GM13976 (cell line): ENCODE data around the gene GNL3.

Source experiments
- DNase-seq: peaks from one replicate; pipeline ENCODE4 v3.0.0; 2012; ENCODE audit warnings: low spot score
- in situ Hi-C: fragments of 300-500 bp; cut with MboI; formaldehyde crosslinking; loops from one replicate; pipeline ENCODE4 v1.12.0; 2022; ENCODE audit warnings: low sequenced_read_pairs, mixed read lengths, inconsistent platforms; ENCODE audit not compliant: unreplicated experiment
- TF ChIP-seq, protein P1 (sequence below): IDR thresholded peaks from 2 replicates; pipeline ENCODE4 v1.5.1; 2012; ENCODE audit warnings: borderline replicate concordance, mild to moderate bottlenecking; ENCODE audit not compliant: insufficient read depth; ENCODE audit errors: extremely low read depth, missing control alignments, control extremely low read depth

GNL3 gene

DNA sequence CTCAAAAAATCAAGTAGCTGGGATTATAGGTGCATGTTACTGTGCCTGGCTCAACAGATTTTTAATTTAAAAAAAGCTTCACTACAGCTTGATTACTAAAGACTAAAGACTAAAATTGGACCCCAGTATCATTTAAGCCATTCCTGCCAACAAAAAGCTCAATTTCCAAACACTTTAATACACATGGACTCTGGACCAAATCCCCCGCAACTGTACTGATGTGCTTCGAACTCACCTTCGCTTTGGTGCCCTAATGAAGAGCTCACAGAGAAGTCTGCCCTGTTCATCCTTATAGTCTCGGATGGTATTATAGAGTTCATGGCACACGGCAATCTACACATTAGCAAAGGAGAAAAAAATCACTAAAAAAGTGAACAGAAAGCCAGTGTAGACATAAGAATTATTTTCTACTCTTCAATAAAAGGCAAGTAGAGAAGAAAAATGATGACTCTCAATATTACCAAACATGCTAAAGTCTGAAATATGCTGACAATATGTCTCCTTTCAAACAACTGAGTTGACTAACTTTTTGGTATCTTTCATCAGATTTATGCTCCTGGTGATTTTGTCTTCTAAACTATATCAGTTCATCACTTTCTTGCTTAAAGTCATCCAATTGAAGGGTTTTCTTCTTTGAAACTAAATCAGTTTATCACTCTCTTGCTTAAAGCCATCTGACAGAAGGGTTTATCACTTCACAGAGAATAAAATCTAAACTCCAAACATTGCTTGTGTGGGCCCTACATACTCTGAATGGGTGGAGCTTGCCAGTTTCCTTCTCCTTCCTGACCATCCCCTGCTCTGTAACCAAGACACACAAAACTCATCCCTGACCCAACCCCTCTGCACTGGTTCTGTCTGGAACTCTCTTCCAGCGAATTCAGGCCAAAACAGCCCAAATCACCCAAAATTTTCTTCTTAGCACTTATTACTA lies 7.3 kb upstream of the GNL3 start:
- in situ Hi-C loops = no loop called here
- no peak for DNase-seq
- TF ChIP-seq, protein P1, sequence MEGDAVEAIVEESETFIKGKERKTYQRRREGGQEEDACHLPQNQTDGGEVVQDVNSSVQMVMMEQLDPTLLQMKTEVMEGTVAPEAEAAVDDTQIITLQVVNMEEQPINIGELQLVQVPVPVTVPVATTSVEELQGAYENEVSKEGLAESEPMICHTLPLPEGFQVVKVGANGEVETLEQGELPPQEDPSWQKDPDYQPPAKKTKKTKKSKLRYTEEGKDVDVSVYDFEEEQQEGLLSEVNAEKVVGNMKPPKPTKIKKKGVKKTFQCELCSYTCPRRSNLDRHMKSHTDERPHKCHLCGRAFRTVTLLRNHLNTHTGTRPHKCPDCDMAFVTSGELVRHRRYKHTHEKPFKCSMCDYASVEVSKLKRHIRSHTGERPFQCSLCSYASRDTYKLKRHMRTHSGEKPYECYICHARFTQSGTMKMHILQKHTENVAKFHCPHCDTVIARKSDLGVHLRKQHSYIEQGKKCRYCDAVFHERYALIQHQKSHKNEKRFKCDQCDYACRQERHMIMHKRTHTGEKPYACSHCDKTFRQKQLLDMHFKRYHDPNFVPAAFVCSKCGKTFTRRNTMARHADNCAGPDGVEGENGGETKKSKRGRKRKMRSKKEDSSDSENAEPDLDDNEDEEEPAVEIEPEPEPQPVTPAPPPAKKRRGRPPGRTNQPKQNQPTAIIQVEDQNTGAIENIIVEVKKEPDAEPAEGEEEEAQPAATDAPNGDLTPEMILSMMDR = no peak

DNA sequence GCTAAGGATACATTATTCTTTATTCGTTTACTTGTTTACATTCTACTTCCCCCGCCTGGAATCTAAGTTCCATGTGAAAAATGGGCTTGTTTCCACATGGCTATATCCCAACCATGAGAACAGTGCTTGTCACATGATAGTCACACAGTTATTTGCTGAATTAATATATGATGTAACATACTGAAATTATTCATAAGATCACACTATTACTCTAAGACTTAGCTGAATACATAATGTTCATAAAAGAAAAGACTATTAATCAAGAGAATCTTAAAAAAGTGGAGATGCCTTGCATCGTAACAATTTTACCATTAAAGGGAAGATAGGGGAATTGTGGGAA lies 6.7 kb upstream of the GNL3 start:
- TF ChIP-seq, protein P1 = no peak
- in situ Hi-C loops = no loop called here
- DNase-seq = no peak

DNA sequence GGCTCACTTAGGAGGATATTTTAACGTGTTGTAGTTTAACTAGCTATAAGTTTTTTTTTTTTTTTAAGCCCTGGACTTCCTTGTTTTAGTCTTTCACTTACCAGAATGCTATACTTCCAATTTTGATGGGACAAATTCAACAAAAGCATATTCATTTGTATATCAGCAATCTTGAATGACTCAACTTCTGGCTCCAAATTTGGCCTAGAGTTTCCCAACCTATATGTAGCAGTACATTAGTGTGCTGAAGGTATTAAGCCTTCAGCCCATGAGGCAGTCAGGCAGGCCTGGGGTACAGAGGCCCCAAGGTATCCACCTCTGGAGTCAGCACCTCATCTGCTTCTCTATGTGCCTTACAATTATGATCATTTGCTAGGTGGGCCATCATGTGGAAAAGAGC lies 6.0 kb upstream of the GNL3 start:
- no peak for DNase-seq
- in situ Hi-C loops = no loop called here
- TF ChIP-seq, protein P1 = no peak

DNA sequence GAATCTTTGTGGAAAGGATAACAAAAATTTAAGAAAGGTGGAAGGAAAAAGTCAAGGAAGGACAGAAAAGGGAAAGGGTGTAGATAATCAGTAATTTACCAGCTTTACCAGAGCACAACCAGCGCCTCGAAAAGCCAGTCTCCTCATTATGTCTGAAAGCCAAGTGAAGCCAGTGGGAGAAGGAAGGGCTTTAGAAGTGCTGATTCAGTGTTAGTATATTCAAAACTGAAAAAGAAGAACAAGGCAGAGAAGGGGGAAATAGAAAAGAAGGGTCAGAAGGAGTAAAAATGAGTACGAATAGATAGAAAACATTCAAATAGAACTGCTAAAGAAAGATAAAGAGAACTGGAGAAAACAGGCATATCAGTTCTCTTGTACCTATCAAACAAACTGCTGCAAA lies 4.2 kb upstream of the GNL3 start:
- in situ Hi-C loops = no loop called here
- DNase-seq = no peak
- TF ChIP-seq, protein P1 = no peak

DNA sequence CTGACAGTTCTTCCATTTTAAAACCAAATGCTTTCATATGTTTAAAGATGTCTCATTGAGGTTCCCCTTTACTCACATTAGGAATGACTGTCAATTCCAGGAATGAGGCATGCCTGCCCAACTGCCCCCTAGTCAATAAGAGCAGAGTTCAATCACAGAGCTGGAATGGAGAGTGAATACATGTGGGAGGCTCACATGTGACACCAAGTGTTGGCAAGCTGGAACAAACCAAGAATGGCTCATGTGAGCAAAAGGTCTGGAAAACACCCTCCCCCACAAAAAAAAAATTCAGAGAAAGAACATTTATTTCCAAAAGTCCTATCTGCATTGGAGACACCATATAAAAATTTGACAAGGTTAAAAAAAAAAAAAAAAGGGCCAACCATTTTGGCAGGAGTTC lies 3.8 kb upstream of the GNL3 start:
- TF ChIP-seq, protein P1 = peak; percentile 39
- DNase-seq = no peak
- in situ Hi-C loops = no loop called here

DNA sequence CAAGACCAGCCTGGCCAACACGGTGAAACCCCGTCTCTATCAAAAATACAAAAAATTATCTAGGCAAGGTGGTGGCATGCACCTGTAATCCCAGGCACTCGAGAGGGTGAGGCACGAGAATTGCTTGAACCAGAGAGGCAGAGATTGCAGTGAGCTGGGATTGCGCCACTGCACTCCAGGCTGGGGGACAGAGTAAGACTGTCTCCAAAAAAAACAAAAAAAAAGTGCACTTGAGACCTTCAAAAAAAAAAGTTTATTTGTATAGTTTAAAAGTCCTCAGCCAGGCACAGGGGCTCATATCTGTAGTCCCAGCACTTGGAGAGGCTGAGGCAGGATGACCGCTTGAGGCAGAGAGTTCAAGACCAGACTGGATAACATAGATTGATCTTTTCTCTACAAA lies 2.2 kb upstream of the GNL3 start:
- in situ Hi-C loops = no loop called here
- DNase-seq = no peak
- TF ChIP-seq, protein P1 = no peak
